CD4-positive, alpha-beta T cell treated with Interleukin-15 for 4 hours (primary cell): ENCODE results near the gene SCNN1A.

Experiments
- DNase-seq: peaks from one replicate; pipeline ENCODE4 v3.0.0-alpha.2; 2020; ENCODE audit warnings: low spot score

Gene SCNN1A

GRCh38 chr12:6334359-6334758 lies 41.0 kb downstream of the SCNN1A start:
- no peak for DNase-seq

- DNase-seq, result no peak
Measured at GRCh38 chr12:6333566-6333965, 41.8 kb downstream of the SCNN1A start.

- no peak for DNase-seq
Measured at GRCh38 chr12:6333029-6333428, 42.3 kb downstream of the SCNN1A start.

- no peak for DNase-seq
Measured at GRCh38 chr12:6332459-6332858, 42.9 kb downstream of the SCNN1A start.

GRCh38 chr12:6330999-6331714 lies 44.2 kb downstream of the SCNN1A start:
- DNase-seq, result no peak

GRCh38 chr12:6330192-6330591 lies 45.2 kb downstream of the SCNN1A start:
- DNase-seq, result no peak

GRCh38 chr12:6329703-6330064 lies 45.7 kb downstream of the SCNN1A start:
- DNase-seq, result no peak

- no peak for DNase-seq
Measured at GRCh38 chr12:6328945-6329702, 46.2 kb downstream of the SCNN1A start.

- no peak for DNase-seq
Measured at GRCh38 chr12:6328045-6328779, 47.2 kb downstream of the SCNN1A start.

- no peak for DNase-seq
Measured at GRCh38 chr12:6327229-6328041, 47.9 kb downstream of the SCNN1A start.

GRCh38 chr12:6326316-6327228 lies 48.8 kb downstream of the SCNN1A start:
- DNase-seq, result no peak

- no peak for DNase-seq
Measured at GRCh38 chr12:6324936-6325750, 50.2 kb downstream of the SCNN1A start.

- DNase-seq, result no peak
Measured at GRCh38 chr12:6323995-6324711, 51.2 kb downstream of the SCNN1A start.

- peak; percentile 74 for DNase-seq
Measured at GRCh38 chr12:6323340-6323994, 51.9 kb downstream of the SCNN1A start.

- DNase-seq, result no peak
Measured at GRCh38 chr12:6322969-6323339, 52.4 kb downstream of the SCNN1A start.

- DNase-seq, result no peak
Measured at GRCh38 chr12:6322352-6322751, 53.0 kb downstream of the SCNN1A start.

- no peak for DNase-seq
Measured at GRCh38 chr12:6321905-6322304, 53.5 kb downstream of the SCNN1A start.

- DNase-seq, result no peak
Measured at GRCh38 chr12:6319446-6319845, 55.9 kb downstream of the SCNN1A start.

GRCh38 chr12:6318440-6318879 lies 56.9 kb downstream of the SCNN1A start:
- DNase-seq, result no peak
